ENCODE data around the gene TXN. TPM values are rescaled to one million over a fixed set of nuclear protein-coding genes. Genes with fewer than 3 reads are reported as not detected.
"Not testable (repeated sequence)": the region's sequence is repeated elsewhere in the genome, so short reads cannot be mapped to it uniquely, and the experiment has no call there.

Gene TXN
- polyA plus RNA-seq, 4 donors: 291 to 881 (median 555) TPM

DNA sequence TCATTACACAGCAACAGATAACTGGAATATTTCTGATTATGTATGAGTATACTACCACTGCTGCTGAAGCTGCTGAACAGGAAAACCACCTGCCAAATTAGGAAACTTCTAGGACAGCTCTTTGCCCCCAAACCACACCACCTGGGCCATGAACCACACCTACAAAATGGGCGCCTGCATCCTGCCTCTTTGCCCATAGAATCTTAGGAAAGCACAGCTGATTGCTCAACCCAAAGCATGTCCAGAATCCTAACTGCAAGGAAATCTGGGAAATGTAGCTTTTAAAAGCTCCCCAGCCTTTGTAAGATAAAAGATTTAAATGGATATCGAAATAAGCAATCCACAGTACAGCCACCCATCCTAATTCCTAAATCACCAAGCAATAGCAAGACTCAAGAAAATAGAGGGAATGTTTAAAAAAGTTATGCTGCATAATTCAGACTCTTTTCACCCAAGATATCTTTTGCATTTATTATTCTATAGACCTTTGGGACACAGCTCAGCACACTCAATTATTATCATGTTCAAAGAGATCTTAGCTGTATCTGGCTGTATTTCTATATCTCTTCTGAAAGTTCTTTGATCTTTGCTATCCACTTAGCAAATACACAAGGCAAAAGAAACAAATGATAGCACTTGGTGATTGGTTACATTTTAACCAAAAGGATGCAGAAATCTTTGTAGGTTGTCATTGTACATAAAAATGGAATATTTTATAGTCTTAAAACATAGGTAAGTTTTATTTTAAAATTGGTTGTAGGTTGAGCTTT is 41.5 kb downstream of the TXN start:
- DNase-seq: peak in 1 of 2 donors; percentile 42
- 13 to 49% (median 24%) methylated on average over 2 of the region's 2 CpGs for WGBS, 3 donors
- FAIRE-seq: no peak
- peaks cover 0 to 3% of the 10 kb centered on the region in 2 donors for H3K9me3 ChIP-seq (ENCODE audit: control insufficient read depth in 2 of 2, insufficient read depth in 1 of 2, low read depth in 1 of 2, low read length in 1 of 2)
- H3K4me3 ChIP-seq (ENCODE audit: low read depth in 1 of 3, low read length in 3 of 3): no peak overlapping the region
- H3K27ac ChIP-seq (ENCODE audit: low read depth in 1 of 3, low read length in 2 of 3): peak overlapping the region in 2 of 3 donors; percentile 50 to 60
- peaks cover 0 to 13% (median 3%) of the 10 kb centered on the region in 3 donors for H3K4me1 ChIP-seq (ENCODE audit: control insufficient read depth in 3 of 3, insufficient read depth in 2 of 3, low read depth in 1 of 3, low read length in 2 of 3)
- no peaks in the 10 kb centered on the region for H3K27me3 ChIP-seq (ENCODE audit: control insufficient read depth in 3 of 3, insufficient read depth in 3 of 3, low read length in 3 of 3)
- no peaks in the 10 kb centered on the region for H3K36me3 ChIP-seq (ENCODE audit: control insufficient read depth in 3 of 3, insufficient read depth in 2 of 3, low read depth in 1 of 3, low read length in 3 of 3)

DNA sequence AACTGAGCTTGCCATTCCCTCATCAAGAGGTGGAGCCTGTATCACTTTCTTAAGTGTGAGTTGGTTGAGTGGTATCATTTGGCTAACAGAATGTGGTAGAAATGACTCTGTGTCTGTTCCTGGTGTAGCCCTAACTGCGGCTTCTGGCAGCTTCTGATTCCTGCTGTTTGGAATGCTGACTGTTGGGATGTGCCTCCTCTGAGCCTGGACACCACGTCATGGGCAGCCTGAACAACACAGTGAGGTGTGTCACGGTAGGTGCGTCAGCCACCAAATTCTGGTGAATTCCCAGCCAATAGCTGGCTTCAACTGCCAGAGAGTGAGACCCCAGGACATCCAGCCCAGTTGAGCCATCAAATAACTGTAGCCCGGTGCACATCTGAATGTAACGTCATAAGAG is 42.2 kb downstream of the TXN start:
- DNase-seq (no peak), FAIRE-seq (no peak)
- Histone ChIP-seq H3K36me3 (ENCODE audit: control insufficient read depth in 3 of 3, insufficient read depth in 2 of 3, low read depth in 1 of 3, low read length in 3 of 3) (no peaks in the 10 kb centered on the region), H3K4me3 (ENCODE audit: low read depth in 1 of 3, low read length in 3 of 3) (no peak overlapping the region), H3K9me3 (ENCODE audit: control insufficient read depth in 2 of 2, insufficient read depth in 1 of 2, low read depth in 1 of 2, low read length in 1 of 2) (peaks cover 0 to 3% of the 10 kb centered on the region in 2 donors), H3K27me3 (ENCODE audit: control insufficient read depth in 3 of 3, insufficient read depth in 3 of 3, low read length in 3 of 3) (no peaks in the 10 kb centered on the region), H3K27ac (ENCODE audit: low read depth in 1 of 3, low read length in 2 of 3) (peak overlapping the region in 2 of 3 donors; percentile 50 to 60), H3K4me1 (ENCODE audit: control insufficient read depth in 3 of 3, insufficient read depth in 2 of 3, low read depth in 1 of 3, low read length in 2 of 3) (peaks cover 0 to 13% (median 3%) of the 10 kb centered on the region in 3 donors)
- 17 to 67% (median 44%) methylated on average over 6 of the region's 6 CpGs for WGBS, 3 donors

DNA sequence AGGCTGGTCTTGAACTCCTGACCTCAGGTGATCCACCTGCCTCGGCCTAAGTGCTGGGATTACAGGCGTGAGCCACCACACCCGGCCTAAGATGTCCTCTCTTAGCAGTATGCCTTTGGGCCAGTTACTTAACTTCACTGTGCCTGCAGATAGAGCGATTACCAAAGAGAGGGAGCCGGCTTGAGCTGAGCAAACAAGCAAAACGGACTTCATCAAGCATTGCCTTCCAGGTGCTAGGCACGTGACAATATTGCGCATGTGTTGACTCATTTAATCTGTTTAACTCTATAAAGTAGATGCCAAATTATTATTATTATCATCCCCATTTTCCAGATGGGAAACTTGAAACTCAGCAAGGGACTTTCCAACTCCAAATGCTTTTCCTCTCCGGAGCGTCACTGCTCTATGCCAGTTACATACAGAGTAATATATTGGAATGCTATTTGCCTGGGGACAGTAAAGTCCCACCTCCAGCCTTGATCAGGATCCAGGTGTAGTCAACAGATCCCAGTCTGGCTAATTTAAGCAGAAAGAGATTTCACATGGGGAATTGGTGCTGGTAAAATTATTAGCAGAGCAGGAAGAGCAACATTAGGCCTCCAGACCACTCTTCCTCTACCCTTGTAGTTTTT is 42.8 kb downstream of the TXN start:
- H3K9me3 ChIP-seq (ENCODE audit: control insufficient read depth in 2 of 2, insufficient read depth in 1 of 2, low read depth in 1 of 2, low read length in 1 of 2): peaks cover 0 to 3% of the 10 kb centered on the region in 2 donors
- H3K4me3 ChIP-seq (ENCODE audit: low read depth in 1 of 3, low read length in 3 of 3): no peak overlapping the region
- DNase-seq (peak; percentile 28 to 69), FAIRE-seq (no peak)
- H3K36me3 ChIP-seq (ENCODE audit: control insufficient read depth in 3 of 3, insufficient read depth in 2 of 3, low read depth in 1 of 3, low read length in 3 of 3): no peaks in the 10 kb centered on the region
- peak overlapping the region in 1 of 3 donors; percentile 60 for H3K27ac ChIP-seq (ENCODE audit: low read depth in 1 of 3, low read length in 2 of 3)
- no peaks in the 10 kb centered on the region for H3K27me3 ChIP-seq (ENCODE audit: control insufficient read depth in 3 of 3, insufficient read depth in 3 of 3, low read length in 3 of 3)
- H3K4me1 ChIP-seq (ENCODE audit: control insufficient read depth in 3 of 3, insufficient read depth in 2 of 3, low read depth in 1 of 3, low read length in 2 of 3): peaks cover 0 to 14% (median 3%) of the 10 kb centered on the region in 3 donors
- WGBS, 3 donors: 21 to 61% (median 36%) methylated on average over 10 of the region's 10 CpGs

DNA sequence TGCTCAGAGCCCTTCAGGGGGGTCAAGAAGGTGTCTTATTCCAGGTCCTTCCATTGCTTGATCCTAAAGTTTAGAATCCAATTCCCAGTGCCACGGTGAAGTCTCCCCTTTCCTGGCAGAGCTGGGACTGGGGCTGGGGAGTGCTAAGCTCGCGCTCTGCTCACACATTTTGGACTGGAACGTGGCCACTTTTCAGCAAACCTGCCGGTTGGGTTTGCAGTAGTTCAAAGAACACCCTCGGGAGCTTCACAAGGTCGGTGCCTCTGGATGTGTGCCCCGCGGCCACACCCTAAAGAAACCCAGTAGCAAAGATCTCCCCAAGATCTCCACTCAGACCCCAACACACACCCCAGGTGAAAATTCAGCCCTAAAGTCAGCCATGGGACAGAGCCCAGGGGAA is 48.3 kb downstream of the TXN start, which contains the start of gene C9orf152:
TSS of gene C9orf152 (minus strand) at position 129 of the 400 bp plus-strand sequence. CDS start 580 bp downstream, outside the sequence.
- no peaks in the 10 kb centered on the region for H3K36me3 ChIP-seq (ENCODE audit: control insufficient read depth in 3 of 3, insufficient read depth in 2 of 3, low read depth in 1 of 3, low read length in 3 of 3)
- peaks cover 0 to 18% (median 3%) of the 10 kb centered on the region in 3 donors for H3K4me1 ChIP-seq (ENCODE audit: control insufficient read depth in 3 of 3, insufficient read depth in 2 of 3, low read depth in 1 of 3, low read length in 2 of 3)
- DNase-seq: peak; percentile 36 to 70
- peak within 1 kb of the TSS; percentile 50 to 86 (median 66) for H3K27ac ChIP-seq (ENCODE audit: low read depth in 1 of 3, low read length in 2 of 3)
- peak within 1 kb of the TSS; percentile 2 to 24 (median 10) for H3K4me3 ChIP-seq (ENCODE audit: low read depth in 1 of 3, low read length in 3 of 3)
- no peak for FAIRE-seq
- whole genome bisulfite sequencing, 3 donors: 11 to 59% (median 45%) methylated on average over 9 of the region's 9 CpGs
- peaks cover 0 to 3% of the 10 kb centered on the region in 2 donors for H3K9me3 ChIP-seq (ENCODE audit: control insufficient read depth in 2 of 2, insufficient read depth in 1 of 2, low read depth in 1 of 2, low read length in 1 of 2)
- peaks cover 0 to 4% (median 0%) of the 10 kb centered on the region in 3 donors for H3K27me3 ChIP-seq (ENCODE audit: control insufficient read depth in 3 of 3, insufficient read depth in 3 of 3, low read length in 3 of 3)

DNA sequence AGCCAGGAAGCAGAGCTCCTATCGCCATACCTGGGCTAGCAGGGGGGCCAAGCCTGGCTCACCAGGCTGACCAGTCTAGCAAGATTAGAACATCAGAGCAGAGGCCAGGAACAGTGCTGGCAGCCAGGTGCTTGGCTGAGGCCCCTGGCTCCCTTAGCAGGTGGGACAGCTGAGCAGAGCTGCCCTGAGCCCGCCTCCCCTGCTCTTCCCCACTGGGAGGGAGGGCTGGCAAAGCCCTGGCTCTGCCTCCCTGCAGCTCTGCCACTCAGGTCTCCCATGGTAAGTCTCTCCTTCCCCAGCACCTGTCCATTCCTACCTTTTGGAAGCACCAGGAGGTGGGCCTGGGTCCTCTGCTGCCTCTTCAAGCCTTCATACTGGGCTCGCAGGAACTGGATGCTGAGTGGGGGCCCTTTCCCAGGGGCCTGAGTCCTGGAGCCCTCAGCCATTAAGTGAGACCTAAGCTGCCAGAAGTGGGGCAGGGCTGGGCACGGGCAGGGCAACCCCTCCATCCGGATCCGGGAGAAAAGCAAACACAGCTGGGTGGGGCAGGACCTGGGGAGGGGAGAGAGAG is 49.2 kb downstream of the TXN start:
- H3K27ac ChIP-seq (ENCODE audit: low read depth in 1 of 3, low read length in 2 of 3): peak overlapping the region; percentile 26 to 86 (median 66)
- DNase-seq (peak; percentile 53 to 74), FAIRE-seq (no peak)
- no peaks in the 10 kb centered on the region for H3K36me3 ChIP-seq (ENCODE audit: control insufficient read depth in 3 of 3, insufficient read depth in 2 of 3, low read depth in 1 of 3, low read length in 3 of 3)
- peak overlapping the region; percentile 2 to 24 (median 10) for H3K4me3 ChIP-seq (ENCODE audit: low read depth in 1 of 3, low read length in 3 of 3)
- peaks cover 0 to 4% (median 0%) of the 10 kb centered on the region in 3 donors for H3K27me3 ChIP-seq (ENCODE audit: control insufficient read depth in 3 of 3, insufficient read depth in 3 of 3, low read length in 3 of 3)
- 17 to 53% (median 37%) methylated on average over 6 of the region's 6 CpGs for WGBS, 3 donors
- H3K9me3 ChIP-seq (ENCODE audit: control insufficient read depth in 2 of 2, insufficient read depth in 1 of 2, low read depth in 1 of 2, low read length in 1 of 2): peaks cover 0 to 3% of the 10 kb centered on the region in 2 donors
- H3K4me1 ChIP-seq (ENCODE audit: control insufficient read depth in 3 of 3, insufficient read depth in 2 of 3, low read depth in 1 of 3, low read length in 2 of 3): peaks cover 0 to 23% (median 4%) of the 10 kb centered on the region in 3 donors

DNA sequence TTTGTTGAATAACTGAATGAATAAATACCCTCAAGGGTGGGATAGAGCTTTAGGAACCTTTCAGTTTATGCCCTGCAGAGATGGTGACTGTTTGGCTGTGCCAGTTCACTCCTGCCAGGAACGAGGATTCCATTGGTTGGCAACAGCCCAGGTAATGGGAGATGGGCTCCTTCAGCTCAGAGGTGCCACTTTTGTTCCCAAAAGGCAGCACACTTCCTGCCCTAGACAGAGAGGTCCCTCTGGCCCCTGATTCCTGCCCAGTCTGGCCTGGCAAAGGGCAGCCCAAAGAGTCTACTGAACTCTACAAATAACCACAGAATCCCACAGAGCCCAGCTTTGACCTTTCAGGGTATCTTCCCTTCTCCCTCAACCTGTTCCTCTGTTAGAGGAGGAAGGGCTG is 49.9 kb downstream of the TXN start:
- Histone ChIP-seq H3K4me3 (ENCODE audit: low read depth in 1 of 3, low read length in 3 of 3) (peak overlapping the region; percentile 2 to 24 (median 10)), H3K4me1 (ENCODE audit: control insufficient read depth in 3 of 3, insufficient read depth in 2 of 3, low read depth in 1 of 3, low read length in 2 of 3) (peaks cover 0 to 23% (median 4%) of the 10 kb centered on the region in 3 donors), H3K27me3 (ENCODE audit: control insufficient read depth in 3 of 3, insufficient read depth in 3 of 3, low read length in 3 of 3) (peaks cover 0 to 4% (median 0%) of the 10 kb centered on the region in 3 donors), H3K9me3 (ENCODE audit: control insufficient read depth in 2 of 2, insufficient read depth in 1 of 2, low read depth in 1 of 2, low read length in 1 of 2) (peaks cover 0 to 3% of the 10 kb centered on the region in 2 donors), H3K27ac (ENCODE audit: low read depth in 1 of 3, low read length in 2 of 3) (peak overlapping the region; percentile 26 to 86 (median 66)), H3K36me3 (ENCODE audit: control insufficient read depth in 3 of 3, insufficient read depth in 2 of 3, low read depth in 1 of 3, low read length in 3 of 3) (no peaks in the 10 kb centered on the region)
- DNase-seq (no peak), FAIRE-seq (no peak)
- 8 to 53% (median 38%) methylated on average over 1 of the region's 1 CpG for WGBS, 3 donors

DNA sequence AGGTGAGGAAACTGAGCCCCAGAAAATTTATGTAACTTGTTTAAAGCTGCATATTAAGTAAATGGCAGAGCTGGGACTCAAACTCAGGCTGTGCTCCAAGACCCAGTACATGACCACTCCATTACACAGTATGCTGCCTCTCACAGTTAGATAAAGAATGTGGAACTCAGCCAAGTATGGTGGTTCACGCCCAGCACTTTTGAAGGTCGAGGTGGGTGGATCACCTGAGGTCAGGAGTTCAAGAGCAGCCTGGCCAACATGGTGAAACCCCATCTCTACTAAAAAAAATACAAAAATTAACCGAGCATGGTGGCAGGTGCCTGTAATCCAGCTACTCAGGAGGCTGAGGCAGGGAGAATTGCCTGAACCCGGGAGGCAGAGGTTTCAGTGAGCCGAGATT is 50.7 kb downstream of the TXN start:
- peaks cover 1 to 30% (median 4%) of the 10 kb centered on the region in 3 donors for H3K4me1 ChIP-seq (ENCODE audit: control insufficient read depth in 3 of 3, insufficient read depth in 2 of 3, low read depth in 1 of 3, low read length in 2 of 3)
- WGBS, 3 donors: 9 to 55% (median 26%) methylated on average over 5 of the region's 5 CpGs
- FAIRE-seq; H3K27me3 ChIP-seq (ENCODE audit: control insufficient read depth in 3 of 3, insufficient read depth in 3 of 3, low read length in 3 of 3); H3K36me3 ChIP-seq (ENCODE audit: control insufficient read depth in 3 of 3, insufficient read depth in 2 of 3, low read depth in 1 of 3, low read length in 3 of 3); H3K9me3 ChIP-seq (ENCODE audit: control insufficient read depth in 2 of 2, insufficient read depth in 1 of 2, low read depth in 1 of 2, low read length in 1 of 2): not testable (repeated sequence)
- peak overlapping the region in 2 of 3 donors; percentile 0 to 13 for H3K4me3 ChIP-seq (ENCODE audit: low read depth in 1 of 3, low read length in 3 of 3)
- H3K27ac ChIP-seq (ENCODE audit: low read depth in 1 of 3, low read length in 2 of 3): peak overlapping the region in 1 of 3 donors; percentile 5
- peak in 1 of 2 donors; percentile 84 for DNase-seq

DNA sequence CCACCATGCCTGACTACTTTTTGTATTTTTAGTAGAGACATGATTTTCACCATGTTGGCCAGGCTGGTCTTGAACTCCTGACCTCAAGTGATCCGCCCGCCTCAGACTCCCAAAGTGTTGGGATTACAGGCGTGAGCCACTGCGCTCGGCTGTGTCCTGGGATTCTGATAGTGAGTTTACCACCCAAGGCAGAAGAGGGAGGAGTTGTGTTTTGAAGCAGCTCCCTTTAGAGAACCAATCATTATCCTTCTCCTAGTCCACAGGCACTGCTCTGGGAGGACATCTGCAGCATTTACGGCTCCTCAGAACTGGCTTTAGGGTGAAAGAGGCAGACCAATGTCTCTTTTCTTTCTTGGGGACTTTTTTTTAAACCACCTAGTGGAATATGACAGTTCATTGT is 54.1 kb downstream of the TXN start:
- peaks cover 8 to 34% (median 9%) of the 10 kb centered on the region in 3 donors for H3K4me1 ChIP-seq (ENCODE audit: control insufficient read depth in 3 of 3, insufficient read depth in 2 of 3, low read depth in 1 of 3, low read length in 2 of 3)
- 18 to 60% (median 39%) methylated on average over 6 of the region's 6 CpGs for WGBS, 3 donors
- peaks cover 0 to 7% (median 0%) of the 10 kb centered on the region in 3 donors for H3K36me3 ChIP-seq (ENCODE audit: control insufficient read depth in 3 of 3, insufficient read depth in 2 of 3, low read depth in 1 of 3, low read length in 3 of 3)
- peak overlapping the region in 2 of 3 donors; percentile 2 to 16 for H3K27ac ChIP-seq (ENCODE audit: low read depth in 1 of 3, low read length in 2 of 3)
- no peak for FAIRE-seq
- no peaks in the 10 kb centered on the region for H3K9me3 ChIP-seq (ENCODE audit: control insufficient read depth in 2 of 2, insufficient read depth in 1 of 2, low read depth in 1 of 2, low read length in 1 of 2)
- DNase-seq: no peak
- H3K27me3 ChIP-seq (ENCODE audit: control insufficient read depth in 3 of 3, insufficient read depth in 3 of 3, low read length in 3 of 3): no peaks in the 10 kb centered on the region
- H3K4me3 ChIP-seq (ENCODE audit: low read depth in 1 of 3, low read length in 3 of 3): no peak overlapping the region

Data from small intestine (tissue), 7 donors.